Measurements from ENCODE around the gene SLC44A4.

GRCh38 chr6:31911826-31912585, 33.2 kb upstream of the SLC44A4 start:
- TF ChIP-seq CTCF (tag by site-specific recombination; IDR thresholded peaks at IDR 0.05) (no peak), EGR2 (tag by site-specific recombination; IDR thresholded peaks at IDR 0.05; ENCODE audit: low read depth) (no peak)
